GM21786 (cell line): ENCODE data around the gene SPATA6L.
A peak's percentile ranks its signal among the peaks of the same experiment; 100 is the strongest.

Experiments
- ATAC-seq: cut with Tn5 transposase; IDR thresholded peaks from one replicate; pipeline ENCODE4 v1.9.1; 2021; ENCODE audit not compliant: unreplicated experiment

SPATA6L gene

DNA sequence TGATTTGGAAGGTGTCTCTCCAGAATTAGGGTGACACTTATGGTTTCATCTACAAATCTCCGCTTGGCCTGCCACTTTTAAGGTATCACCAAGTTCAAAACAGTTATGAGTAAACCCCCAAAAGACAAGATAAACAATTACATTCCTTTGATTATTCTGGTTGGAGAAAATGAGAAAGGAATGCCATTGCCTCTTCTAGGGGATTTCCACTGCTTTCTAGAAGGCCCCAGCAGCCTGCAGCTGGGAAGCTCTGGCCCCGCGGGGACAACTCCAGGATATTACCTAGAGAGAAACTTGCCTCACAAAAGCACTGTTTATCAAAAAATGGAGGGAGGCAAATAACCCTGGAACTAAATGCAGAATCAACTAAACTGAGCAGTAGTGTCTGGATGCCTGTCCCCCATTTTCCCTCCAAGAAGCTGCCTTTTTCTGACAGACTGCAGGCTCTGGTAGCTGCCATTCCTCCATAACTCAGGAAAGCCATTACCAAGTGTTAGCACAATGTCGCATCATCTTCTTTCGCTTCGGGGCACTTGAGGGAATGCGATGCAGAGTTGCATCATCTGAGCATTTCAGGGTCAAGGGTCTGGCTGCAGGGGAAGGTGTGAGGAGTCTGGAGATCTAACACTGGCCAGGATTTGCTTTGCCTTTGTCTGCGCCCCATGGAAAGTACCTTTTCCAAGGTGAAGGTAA, 75.7 kb downstream of the SPATA6L start:
- no peak for ATAC-seq

DNA sequence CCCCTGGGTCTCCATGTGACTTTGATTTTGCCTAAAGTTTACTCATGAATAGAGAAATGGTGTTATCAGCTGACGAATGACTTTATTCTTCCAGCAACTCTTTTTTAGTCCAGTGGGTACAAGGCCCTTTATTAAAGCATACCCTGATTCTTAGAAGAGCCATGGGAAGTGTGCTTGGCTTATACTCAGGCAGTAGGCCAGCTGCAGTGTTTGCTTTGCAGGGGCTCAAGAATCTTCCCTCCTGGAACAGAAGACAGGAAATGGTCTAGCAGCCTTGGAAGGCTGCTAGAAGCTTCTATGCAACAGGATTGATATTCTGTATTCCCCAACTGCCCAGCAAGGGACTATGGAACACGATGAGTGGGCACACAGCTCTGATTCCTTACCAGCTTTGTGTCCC, 77.6 kb downstream of the SPATA6L start:
- no peak for ATAC-seq

DNA sequence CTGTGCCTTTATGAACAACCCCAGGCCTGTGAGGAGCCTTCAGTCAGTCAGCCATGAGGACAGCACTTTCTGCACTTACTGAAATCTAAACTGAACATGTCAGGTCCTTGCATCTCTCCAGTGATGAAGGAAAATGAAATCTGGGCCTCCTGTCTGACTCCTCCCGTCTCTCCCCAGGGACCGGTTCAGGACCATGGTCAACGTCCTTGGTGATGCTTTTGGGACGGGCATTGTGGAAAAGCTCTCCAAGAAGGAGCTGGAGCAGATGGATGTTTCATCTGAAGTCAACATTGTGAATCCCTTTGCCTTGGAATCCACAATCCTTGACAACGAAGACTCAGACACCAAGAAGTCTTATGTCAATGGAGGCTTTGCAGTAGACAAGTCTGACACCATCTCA, 81.1 kb downstream of the SPATA6L start:
- no peak for ATAC-seq

DNA sequence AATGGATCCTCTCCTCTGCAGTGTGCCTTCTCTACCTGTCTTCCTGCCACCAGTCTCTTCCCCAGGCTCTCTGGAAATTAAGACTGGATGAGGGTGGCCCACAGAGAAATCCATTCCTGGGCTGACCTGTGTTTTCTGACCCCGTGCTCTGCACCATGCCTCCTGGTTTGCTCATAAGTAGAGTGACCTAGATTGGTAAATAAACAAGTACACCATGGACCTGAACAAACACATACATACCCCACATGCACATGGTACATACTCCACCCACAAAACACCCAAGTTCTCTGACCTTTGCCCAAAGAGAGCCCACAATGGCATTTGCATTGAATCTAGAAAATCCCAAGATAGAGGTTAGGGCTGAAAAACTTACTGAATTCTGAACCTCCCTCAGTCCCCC, 81.6 kb downstream of the SPATA6L start:
- no peak for ATAC-seq

DNA sequence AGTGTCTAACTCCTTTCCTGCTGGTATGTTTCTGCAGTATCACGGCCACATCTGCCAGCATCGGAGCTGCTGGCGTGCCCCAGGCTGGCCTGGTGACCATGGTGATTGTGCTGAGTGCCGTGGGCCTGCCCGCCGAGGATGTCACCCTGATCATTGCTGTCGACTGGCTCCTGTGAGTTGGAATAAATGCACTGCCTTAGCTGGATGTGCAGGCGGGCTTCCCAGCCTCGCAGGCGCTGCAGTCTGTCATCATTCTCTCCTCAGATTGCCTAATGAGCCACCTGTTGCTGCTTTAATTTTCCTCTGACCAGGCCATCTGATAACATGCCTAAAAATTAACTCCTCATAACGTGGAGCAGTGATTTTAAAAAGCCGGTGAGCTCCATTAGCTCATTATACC, 83.3 kb downstream of the SPATA6L start:
- no peak for ATAC-seq

DNA sequence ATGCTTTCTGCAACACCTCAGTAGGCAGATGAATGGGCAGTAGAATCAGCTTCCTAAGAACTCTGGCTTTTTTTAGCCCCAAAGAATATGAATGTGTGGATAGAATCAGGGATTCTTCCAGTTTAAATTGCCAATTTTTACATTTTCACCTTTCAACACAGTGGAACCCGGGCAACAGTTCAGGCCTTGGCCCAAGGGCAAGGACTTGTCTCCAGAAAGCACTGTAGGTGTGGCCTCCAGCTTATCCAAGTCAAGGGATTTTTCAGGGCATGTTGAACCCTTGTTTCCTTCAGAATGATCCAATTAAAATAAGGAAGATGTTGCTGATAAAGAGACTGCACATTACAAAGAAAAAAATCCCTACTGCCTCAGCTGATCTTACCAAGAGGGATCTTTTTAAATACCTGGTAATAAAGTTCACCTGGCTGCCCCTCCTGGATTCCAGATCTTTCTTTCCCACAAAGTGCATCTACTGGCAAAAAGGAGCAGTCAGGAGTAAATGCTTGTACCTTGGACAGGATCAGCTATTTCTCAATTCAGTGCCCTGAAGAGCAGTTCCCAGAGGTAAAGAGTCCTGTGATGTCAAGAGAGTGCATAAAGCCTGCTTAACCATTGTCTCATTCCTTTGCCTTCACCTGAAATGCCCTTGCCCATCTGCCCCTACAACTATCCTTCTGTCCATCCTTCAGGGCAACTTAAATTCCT, 84.3 kb downstream of the SPATA6L start:
- ATAC-seq: no peak

DNA sequence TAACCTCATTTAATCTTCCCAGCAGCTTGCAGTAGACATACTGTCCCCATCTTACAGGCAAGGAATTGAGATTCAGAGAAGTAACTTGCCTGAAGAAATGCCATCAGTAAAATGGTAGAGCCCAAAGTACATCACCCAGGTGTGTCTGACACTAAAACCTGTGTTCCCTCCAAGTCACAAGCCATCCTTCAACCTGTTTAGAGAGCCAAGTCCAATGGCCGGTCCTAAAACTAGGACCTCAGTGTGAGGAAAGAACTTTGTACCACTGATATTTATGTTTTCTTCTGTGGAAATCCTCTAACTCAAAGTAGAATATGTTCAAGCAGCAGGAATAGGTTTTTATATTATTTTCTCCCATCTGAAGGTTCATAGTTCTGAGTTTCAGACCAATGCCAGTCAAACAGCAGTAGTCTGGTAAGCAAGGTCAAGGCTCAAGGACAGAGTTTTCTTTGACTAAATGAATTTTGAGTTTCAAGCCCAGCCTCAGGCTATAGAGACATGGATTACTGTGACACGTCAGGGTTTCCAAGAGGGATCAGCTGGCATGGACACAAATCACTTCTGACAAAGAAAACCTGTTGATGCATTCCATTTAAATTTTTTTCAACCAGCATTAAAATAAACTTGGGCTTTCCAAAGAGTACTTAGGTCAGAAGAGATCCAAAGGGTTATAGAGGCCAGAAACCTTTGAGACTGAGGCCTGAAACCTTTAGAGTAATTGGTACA, 85.1 kb downstream of the SPATA6L start:
- ATAC-seq: no peak

DNA sequence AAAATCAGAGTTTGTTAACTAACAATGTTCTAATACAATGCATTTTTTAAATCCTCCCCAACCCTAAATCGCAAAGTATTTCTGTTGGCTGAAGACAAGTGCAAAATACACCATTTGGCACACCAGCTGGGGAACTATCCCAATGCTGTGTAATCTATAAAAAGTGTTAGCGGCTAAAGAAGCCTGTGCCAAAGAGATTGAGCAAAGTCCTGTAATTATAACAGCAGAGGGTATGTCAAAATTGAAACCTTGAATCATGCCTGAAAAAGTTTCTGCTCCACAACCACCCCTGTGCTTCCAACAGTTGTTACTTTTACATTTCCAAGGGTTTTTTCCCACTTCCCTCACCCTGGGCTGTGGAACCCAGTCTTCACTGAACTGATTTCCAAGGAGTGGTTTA, 87.3 kb downstream of the SPATA6L start:
- no peak for ATAC-seq

DNA sequence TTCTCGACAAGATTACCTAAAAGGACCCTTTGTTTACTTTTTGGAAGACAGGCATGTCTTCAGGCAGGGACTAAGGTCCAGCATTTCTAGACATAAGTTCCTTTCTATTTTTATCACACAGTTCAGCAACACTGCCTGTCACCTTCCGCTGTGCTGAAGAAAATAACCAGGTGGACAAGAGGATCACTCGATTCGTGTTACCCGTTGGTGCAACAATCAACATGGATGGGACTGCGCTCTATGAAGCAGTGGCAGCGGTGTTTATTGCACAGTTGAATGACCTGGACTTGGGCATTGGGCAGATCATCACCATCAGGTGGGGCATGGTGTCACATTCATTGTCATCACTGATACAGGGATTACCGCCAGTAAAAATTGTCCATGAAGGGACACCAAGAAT, 89.8 kb downstream of the SPATA6L start:
- no peak for ATAC-seq

DNA sequence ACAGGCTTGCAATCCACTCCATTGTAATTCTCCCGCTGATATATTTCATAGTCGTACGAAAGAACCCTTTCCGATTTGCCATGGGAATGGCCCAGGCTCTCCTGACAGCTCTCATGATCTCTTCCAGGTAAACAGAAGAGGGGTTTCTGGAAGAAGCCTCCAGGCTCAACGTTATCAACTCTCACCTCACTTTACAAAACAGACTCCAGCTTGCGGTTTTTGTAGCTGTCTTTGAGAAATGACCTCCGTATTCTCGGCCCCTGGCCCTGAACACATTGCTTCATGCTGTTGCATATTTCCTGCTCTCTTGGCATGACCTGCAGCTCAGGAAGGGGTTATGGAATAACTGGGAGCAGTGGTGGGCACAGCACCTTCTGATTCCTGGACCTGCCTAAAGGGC, 90.3 kb downstream of the SPATA6L start:
- no peak for ATAC-seq

DNA sequence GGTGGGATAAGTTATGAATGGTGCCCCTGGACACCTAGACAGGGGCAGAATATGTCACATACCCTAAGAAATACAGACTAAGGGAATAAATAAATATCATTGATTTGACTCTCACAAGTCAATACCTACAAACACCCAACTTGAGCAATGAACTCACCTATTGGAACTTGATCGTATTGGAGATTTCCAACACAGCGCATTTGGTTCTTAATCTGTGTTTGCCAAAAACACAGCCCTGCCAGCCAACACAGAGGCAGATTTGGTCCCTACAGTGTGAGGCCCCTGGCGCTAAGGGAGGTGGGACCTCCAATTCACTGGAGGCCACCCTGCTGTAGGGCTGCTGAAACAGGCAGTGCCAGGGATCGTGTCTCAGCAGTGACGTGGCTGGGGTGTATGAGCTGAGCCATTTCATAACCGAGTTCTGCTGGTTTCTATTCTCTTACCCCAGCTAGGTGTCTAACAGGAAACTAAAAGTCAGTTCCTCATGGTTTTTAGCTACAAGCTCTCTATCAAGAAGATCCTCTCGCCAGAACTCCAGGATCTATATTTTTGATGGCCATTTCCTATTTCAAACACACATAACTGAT, 91.5 kb downstream of the SPATA6L start:
- no peak for ATAC-seq

DNA sequence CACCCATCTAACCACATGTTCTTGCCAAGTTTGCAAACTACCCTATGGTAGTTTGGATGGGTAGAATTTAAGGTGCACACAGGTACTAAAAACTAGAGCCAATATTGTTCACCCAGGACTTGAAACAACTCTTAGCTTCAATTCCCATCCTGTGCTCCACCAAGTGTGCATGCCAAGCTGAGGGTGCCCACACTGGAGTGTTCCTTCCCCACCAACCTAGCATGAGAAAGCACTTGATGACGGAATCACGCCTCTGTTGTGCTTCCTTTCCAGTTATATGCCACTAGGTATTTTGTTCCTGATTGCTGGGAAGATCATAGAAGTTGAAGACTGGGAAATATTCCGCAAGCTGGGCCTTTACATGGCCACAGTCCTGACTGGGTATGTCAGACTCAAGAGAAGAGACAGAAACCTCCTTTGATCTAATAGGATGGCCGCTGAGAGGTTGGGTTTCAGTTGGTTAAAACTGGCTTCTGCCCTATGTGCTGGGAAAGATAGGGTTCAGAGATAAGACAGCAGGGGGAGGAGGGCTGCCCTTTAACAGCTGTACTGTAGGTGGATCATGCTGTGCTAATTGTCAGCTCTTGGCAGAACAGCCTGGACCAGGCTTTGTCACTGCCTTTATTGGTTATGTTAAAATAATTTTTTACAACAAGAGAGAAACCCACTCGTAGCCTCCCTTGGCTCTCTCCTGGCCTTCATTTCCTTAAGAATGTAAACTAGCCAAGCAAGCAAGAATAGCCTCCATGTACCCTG, 92.5 kb downstream of the SPATA6L start:
- ATAC-seq: no peak

DNA sequence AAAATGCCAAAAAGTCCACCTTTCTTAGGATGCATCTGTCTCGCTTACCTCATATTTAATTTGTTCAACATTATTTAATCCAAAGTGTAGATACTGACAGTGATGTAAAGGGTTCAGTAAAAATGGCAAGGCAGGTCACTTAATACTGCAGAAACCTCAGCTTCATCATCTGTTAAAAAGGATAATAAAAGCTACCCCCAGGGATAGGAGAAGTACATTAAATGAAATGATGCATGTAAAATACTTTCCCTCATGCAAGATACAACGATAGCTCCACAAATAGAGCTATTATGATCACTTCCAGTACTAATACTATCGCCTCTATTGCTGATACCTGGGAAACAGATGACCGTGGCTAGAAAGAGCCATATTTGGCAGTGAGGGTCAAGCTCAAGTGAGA, 93.1 kb downstream of the SPATA6L start:
- ATAC-seq: no peak

DNA sequence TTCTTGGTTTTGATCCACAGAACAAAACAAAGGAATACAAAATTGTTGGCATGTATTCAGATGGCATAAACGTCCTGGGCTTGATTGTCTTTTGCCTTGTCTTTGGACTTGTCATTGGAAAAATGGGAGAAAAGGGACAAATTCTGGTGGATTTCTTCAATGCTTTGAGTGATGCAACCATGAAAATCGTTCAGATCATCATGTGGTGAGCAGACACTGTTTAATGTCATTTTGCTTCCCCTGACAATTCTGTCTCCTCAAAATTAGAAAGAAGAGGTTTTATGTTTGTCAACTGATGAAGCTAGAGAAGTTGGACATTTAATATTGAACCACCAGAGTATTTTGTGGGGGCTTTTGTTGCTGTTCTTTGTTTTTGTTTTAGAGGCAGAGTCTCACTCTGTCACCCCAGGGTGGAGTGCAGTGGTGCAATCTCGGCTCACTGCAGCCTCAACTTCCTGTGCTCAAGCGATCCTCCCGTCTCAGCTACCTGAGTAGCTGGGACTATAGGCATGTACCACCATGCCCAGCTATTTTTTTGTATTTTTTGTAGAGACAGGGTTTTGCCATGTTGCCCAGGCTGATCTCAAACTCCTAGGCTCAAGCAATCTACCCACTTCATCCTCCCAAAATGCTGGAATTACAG, 94.0 kb downstream of the SPATA6L start:
- ATAC-seq: no peak

DNA sequence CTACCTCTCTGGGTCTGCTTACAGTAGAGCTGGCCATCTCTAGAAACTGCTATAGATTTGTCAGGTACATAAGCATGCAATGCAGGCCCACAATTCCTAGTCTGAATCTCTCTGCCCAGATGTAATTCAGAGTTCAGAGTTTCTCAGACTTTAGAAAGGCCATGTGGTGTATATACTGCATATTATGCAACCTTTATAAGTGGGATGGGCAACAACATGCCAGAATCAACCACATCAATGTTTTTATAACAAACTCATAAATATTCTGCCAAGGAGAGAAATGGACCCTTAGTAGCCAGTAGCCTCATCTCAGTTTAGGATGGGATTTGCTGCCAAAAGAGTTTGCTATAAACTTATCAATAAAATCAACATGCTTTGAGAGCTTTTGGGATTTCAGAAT, 97.2 kb downstream of the SPATA6L start:
- no peak for ATAC-seq

DNA sequence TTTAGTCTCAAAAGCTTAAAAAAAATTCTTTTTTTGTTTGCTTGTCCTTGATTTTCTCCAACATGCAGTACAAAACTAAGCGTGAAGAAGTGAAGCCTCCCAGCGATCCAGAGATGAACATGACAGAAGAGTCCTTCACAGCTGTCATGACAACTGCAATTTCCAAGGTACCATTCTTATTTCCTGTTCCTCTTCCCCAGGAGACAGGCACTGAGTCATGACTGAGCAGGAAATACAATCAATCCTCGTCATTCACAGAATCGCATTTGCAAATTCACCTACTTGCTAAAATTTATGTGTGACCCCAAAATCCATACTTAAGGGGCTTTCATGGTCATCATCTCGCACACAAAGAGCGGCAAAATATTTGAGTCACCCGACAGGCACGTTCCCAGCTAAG, 98.7 kb downstream of the SPATA6L start:
- no peak for ATAC-seq

DNA sequence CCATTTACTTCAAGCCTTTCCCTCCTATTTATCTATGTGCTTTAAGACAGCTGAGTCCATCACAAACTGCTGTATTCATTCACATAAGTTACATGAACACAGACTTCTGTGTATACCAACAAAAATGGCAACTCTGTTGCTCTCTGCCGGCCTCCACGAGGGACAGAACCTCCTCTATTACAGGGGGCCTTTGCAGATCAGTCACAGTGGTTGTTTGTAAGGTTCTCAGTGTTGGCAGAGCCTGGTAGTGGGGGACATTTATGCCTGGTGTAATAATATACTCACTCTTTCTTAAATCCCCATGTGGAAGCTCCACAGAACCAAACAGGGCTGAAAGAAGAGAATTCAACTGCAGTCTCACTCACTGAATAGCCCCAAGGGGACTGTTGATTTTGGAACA, 99.5 kb downstream of the SPATA6L start:
- ATAC-seq: no peak

DNA sequence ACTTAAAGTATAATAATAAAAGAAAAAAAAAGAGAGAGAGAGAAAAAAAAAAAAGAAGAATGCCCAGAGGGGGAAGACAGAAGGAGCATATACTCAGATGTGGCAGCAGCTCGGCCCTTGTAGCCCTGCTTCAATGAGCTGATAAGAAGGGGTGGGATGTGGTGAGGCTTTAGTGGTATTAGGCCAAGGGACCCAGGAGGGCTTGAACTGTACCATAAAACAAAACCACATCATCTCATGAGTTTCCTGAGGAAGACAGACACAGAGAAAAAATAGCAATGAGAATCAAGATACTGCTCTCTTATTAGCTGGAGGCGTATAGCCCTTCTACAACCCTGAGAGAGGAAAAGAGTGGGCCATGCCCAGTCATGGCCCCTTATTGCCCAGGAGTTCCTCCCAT, 103.2 kb downstream of the SPATA6L start:
- no peak for ATAC-seq

DNA sequence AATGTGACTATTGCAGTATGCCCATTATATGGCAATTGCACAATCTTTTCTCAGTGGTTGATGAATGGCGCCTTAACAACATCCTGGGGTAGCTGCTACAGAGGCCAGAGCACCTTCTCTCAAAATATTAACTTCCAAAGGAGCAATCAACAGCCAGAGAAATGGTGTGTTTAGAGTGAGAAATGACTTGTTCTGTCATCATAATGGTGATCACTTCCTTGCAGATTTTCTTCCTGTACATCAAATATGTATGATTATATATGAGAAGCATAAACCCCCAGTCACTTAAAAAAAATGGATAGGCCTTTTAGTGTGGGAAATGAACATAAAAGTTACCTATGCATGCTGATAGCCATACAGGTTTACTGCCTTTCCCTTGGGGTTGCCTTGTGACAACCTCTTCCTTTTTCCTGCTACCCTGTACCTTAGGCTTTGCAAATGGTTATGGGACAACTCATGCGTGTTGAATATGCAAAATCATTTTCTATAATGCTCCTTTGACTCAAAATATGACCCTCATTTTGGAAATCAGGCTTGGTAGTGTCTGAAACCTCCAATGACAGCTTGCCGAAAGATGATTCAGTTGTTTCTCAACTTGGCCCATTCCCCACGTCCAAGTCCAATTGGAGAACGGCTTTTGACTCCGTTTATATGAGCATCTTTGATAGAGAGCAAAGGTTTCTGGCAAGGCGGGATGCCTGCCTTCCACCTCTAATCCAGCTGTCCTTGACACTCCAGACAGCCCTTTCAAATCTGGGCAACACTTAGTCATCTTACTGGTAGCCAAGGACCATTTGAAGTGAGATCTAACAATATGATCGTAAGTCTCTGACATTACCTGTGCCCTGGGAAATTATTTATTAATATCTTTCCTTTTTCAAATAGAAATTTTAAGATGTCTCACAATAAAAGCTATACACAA, 106.8 kb downstream of the SPATA6L start:
- peak; percentile 85 for ATAC-seq
